K562 (cell line): ENCODE measurements around the gene BCAM. TPM values are rescaled to one million over a fixed set of nuclear protein-coding genes. Genes with fewer than 3 reads are reported as not detected.

Experiments
- CEBPB ChIP-seq: fragments of 450-650 bp; IDR thresholded peaks from 2 replicates; pipeline ENCODE4 v1.6.1; 2016; ENCODE audit warnings: missing genetic modification characterization, missing compliant biosample characterization
- CHD1 ChIP-seq: fragments of 200-600 bp; sonication (generic); IDR thresholded peaks from one replicate; pipeline ENCODE4 v1.6.1; 2012; ENCODE audit warnings: mild to moderate bottlenecking, moderate library complexity, low read length, inconsistent platforms
- DACH1 ChIP-seq: fragments of 450-650 bp; IDR thresholded peaks from 2 replicates; pipeline ENCODE4 v1.6.1; 2018; ENCODE audit not compliant: partially characterized antibody
- ETV5 ChIP-seq: sonication (generic); formaldehyde crosslinking; IDR thresholded peaks from 2 replicates; pipeline ENCODE4 v1.4.0; 2020; ENCODE audit warnings: low read depth, mild to moderate bottlenecking, missing genetic modification reagents
- EWSR1 ChIP-seq: fragments of 450-650 bp; IDR thresholded peaks from 2 replicates; pipeline ENCODE4 v1.6.1; 2018; ENCODE audit warnings: borderline replicate concordance, mild to moderate bottlenecking, low read depth, moderate library complexity; ENCODE audit not compliant: partially characterized antibody
- NFE2 ChIP-seq: IDR thresholded peaks from 2 replicates; pipeline ENCODE4 v1.6.1; 2014; ENCODE audit warnings: antibody characterized with exemption, low read depth
- NFYB ChIP-seq: IDR thresholded peaks from 2 replicates; pipeline ENCODE4 v1.6.1; 2011; ENCODE audit warnings: mild to moderate bottlenecking, moderate library complexity; ENCODE audit not compliant: insufficient read length; ENCODE audit errors: extremely low read depth
- SAP30 ChIP-seq: fragments of 200-600 bp; sonication (generic); IDR thresholded peaks from 2 replicates; pipeline ENCODE4 v1.6.1; 2012; ENCODE audit warnings: borderline replicate concordance, low read depth, mild to moderate bottlenecking, moderate library complexity, low read length, control low read depth, inconsistent platforms; ENCODE audit not compliant: insufficient read depth, poor library complexity, severe bottlenecking
- SRSF7 ChIP-seq: fragments of 200-400 bp; formaldehyde crosslinking; optimal IDR thresholded peaks from 2 replicates; pipeline ENCODE3; 2017; ENCODE audit warnings: mild to moderate bottlenecking, low read depth, low read length
- THRAP3 ChIP-seq: fragments of 450-650 bp; IDR thresholded peaks from 2 replicates; pipeline ENCODE4 v1.6.1; 2016; ENCODE audit warnings: mild to moderate bottlenecking, inconsistent platforms, borderline replicate concordance
- TRIM24 ChIP-seq, 2 experiments: fragments of 450-650 bp; IDR thresholded peaks; 2 replicates each; pipeline ENCODE4 v1.6.1; 2016
- ZNF197 ChIP-seq: fragments of 200-800 bp; sonication (Bioruptor generic); IDR thresholded peaks from 2 replicates; pipeline ENCODE4 v1.6.1; 2016; ENCODE audit warnings: low read depth, missing genetic modification characterization, missing compliant biosample characterization
- ZNF324 ChIP-seq: fragments of 250-450 bp; sonication (Bioruptor Pico); IDR thresholded peaks from 2 replicates; pipeline ENCODE4 v1.4.0; 2020; ENCODE audit warnings: mild to moderate bottlenecking
- ZNF583 ChIP-seq: fragments of 250-450 bp; sonication (Bioruptor Pico); IDR thresholded peaks from 2 replicates; pipeline ENCODE4 v1.4.0; 2020
- ZNF695 ChIP-seq: fragments of 450-650 bp; formaldehyde crosslinking; IDR thresholded peaks from 2 replicates; pipeline ENCODE4 v1.4.0; 2020; ENCODE audit warnings: mild to moderate bottlenecking, moderate library complexity
- polyA plus RNA-seq, 8 experiments: library from polyadenylated mRNA; depleted of rRNA in 4 of 8; stranded (reverse) in 5 of 8; unstranded in 3 of 8; fragments of >200 nt; fragmentation: Nextera tagmentation in 2 of 8; fragmentation: Illumina TruSeq in 1 of 8; extraction: Ambion mirVana in 2 of 8; extraction: Trizol in 1 of 8; gene quantifications; 2 replicates each; pipeline versions ENCODE4 v1.2.1 to v1.2.3, GENCODE V29; 2011 to 2014; ENCODE audit warnings: inconsistent platforms in 1 of 8, missing spikeins in 1 of 8
- total RNA-seq, 7 experiments: library from RNA; depleted of rRNA in 6 of 7; stranded (reverse); fragments of >200 nt in 6 of 7; fragmentation: Illumina TruSeq in 2 of 7; extraction: Trizol in 2 of 7; gene quantifications; 2 replicates each; pipeline versions ENCODE4 v1.2.1 to v1.2.3, GENCODE V29; 2011 to 2021; ENCODE audit warnings: low replicate concordance in 1 of 7
- TF ChIP-seq, protein P1 (sequence below): fragments of 250-450 bp; sonication (Bioruptor Pico); IDR thresholded peaks from 2 replicates; pipeline ENCODE4 v1.5.0; 2021
- TF ChIP-seq, protein P2 (sequence below): fragments of 450-650 bp; IDR thresholded peaks from 2 replicates; pipeline ENCODE4 v1.6.1; 2016; ENCODE audit warnings: antibody characterized with exemption
- TF ChIP-seq, protein P3 (sequence below): sonication (generic); formaldehyde crosslinking; IDR thresholded peaks from 2 replicates; pipeline ENCODE4 v1.8.0; 2022; ENCODE audit warnings: missing genetic modification reagents, mild to moderate bottlenecking, borderline replicate concordance
- TF ChIP-seq, protein P4 (sequence below): fragments of 450-650 bp; IDR thresholded peaks from 2 replicates; pipeline ENCODE4 v1.6.1; 2016; ENCODE audit warnings: mild to moderate bottlenecking
- TF ChIP-seq, protein P5 (sequence below), 3 experiments: fragments of 200-800 bp in 1 of 3; sonication (Bioruptor generic) in 1 of 3; sonication (generic) in 1 of 3; formaldehyde crosslinking in 1 of 3; IDR thresholded peaks; 2 replicates each; pipeline versions ENCODE4 v1.6.1 to v1.8.0; 2016 to 2022; ENCODE audit warnings: mild to moderate bottlenecking in 2 of 3, missing compliant biosample characterization in 2 of 3, missing genetic modification characterization in 2 of 3, missing genetic modification reagents in 1 of 3

BCAM gene
- total and polyA plus RNA-seq, 9 of the 15 experiments (the other 6 are each of a cell fraction or from before 2014, with no cell fraction given) = 0.07 to 1.3 (median 0.33) TPM; not detected in 2

GRCh38 chr19:44846455-44847143, 37.7 kb downstream of the BCAM start (continued):
- no peak for TF ChIP-seq CEBPB (tag)
- TF ChIP-seq, protein P1, sequence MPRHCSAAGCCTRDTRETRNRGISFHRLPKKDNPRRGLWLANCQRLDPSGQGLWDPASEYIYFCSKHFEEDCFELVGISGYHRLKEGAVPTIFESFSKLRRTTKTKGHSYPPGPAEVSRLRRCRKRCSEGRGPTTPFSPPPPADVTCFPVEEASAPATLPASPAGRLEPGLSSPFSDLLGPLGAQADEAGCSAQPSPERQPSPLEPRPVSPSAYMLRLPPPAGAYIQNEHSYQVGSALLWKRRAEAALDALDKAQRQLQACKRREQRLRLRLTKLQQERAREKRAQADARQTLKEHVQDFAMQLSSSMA (CRISPR knock-in tag) = no peak
- TF ChIP-seq CHD1 = peak; percentile 70
- TF ChIP-seq, protein P2, sequence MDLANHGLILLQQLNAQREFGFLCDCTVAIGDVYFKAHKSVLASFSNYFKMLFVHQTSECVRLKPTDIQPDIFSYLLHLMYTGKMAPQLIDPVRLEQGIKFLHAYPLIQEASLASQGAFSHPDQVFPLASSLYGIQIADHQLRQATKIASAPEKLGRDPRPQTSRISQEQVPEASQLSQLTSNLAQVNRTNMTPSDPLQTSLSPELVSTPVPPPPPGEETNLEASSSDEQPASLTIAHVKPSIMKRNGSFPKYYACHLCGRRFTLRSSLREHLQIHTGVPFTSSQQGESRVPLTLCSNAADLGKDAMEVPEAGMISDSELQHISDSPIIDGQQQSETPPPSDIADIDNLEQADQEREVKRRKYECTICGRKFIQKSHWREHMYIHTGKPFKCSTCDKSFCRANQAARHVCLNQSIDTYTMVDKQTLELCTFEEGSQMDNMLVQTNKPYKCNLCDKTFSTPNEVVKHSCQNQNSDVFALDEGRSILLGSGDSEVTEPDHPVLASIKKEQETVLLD = 0 out of 2 replicates have a peak, but pooled peaks have one; percentile 46
- TF ChIP-seq ZNF695 (CRISPR knock-in tag) = no peak
- TF ChIP-seq, protein P3, sequence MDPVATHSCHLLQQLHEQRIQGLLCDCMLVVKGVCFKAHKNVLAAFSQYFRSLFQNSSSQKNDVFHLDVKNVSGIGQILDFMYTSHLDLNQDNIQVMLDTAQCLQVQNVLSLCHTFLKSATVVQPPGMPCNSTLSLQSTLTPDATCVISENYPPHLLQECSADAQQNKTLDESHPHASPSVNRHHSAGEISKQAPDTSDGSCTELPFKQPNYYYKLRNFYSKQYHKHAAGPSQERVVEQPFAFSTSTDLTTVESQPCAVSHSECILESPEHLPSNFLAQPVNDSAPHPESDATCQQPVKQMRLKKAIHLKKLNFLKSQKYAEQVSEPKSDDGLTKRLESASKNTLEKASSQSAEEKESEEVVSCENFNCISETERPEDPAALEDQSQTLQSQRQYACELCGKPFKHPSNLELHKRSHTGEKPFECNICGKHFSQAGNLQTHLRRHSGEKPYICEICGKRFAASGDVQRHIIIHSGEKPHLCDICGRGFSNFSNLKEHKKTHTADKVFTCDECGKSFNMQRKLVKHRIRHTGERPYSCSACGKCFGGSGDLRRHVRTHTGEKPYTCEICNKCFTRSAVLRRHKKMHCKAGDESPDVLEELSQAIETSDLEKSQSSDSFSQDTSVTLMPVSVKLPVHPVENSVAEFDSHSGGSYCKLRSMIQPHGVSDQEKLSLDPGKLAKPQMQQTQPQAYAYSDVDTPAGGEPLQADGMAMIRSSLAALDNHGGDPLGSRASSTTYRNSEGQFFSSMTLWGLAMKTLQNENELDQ (CRISPR knock-in tag) = no peak
- no peak for TF ChIP-seq NFE2
- TF ChIP-seq SRSF7 = no peak
- TF ChIP-seq ZNF197 = no peak
- no peak for TF ChIP-seq EWSR1
- no peak for TF ChIP-seq ZNF324 (CRISPR knock-in tag)
- TF ChIP-seq, protein P4, sequence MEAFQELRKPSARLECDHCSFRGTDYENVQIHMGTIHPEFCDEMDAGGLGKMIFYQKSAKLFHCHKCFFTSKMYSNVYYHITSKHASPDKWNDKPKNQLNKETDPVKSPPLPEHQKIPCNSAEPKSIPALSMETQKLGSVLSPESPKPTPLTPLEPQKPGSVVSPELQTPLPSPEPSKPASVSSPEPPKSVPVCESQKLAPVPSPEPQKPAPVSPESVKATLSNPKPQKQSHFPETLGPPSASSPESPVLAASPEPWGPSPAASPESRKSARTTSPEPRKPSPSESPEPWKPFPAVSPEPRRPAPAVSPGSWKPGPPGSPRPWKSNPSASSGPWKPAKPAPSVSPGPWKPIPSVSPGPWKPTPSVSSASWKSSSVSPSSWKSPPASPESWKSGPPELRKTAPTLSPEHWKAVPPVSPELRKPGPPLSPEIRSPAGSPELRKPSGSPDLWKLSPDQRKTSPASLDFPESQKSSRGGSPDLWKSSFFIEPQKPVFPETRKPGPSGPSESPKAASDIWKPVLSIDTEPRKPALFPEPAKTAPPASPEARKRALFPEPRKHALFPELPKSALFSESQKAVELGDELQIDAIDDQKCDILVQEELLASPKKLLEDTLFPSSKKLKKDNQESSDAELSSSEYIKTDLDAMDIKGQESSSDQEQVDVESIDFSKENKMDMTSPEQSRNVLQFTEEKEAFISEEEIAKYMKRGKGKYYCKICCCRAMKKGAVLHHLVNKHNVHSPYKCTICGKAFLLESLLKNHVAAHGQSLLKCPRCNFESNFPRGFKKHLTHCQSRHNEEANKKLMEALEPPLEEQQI = no peak
- TF ChIP-seq TRIM24 (IDR thresholded peaks at IDR 0.05) = no peak
- no peak for TF ChIP-seq THRAP3
- no peak for TF ChIP-seq DACH1
- no peak for TF ChIP-seq NFYB
- TF ChIP-seq ZNF583 = no peak
- TF ChIP-seq ETV5 = no peak
- peak; percentile 31 for TF ChIP-seq SAP30
- TF ChIP-seq, protein P5, sequence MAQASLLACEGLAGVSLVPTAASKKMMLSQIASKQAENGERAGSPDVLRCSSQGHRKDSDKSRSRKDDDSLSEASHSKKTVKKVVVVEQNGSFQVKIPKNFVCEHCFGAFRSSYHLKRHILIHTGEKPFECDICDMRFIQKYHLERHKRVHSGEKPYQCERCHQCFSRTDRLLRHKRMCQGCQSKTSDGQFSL (CRISPR knock-in tag; IDR thresholded peaks at IDR 0.05) = 0 out of 2 replicates have a peak, but pooled peaks have one; percentile 42
- TF ChIP-seq, protein P5 (tag; IDR thresholded peaks at IDR 0.05) = no peak
